Measurements from ENCODE around the gene TTC34.
A peak's percentile ranks its signal among the peaks of the same experiment; 100 is the strongest.
"Not testable (repeated sequence)": the region's sequence is repeated elsewhere in the genome, so short reads cannot be mapped to it uniquely, and the experiment has no call there.

Gene TTC34

DNA sequence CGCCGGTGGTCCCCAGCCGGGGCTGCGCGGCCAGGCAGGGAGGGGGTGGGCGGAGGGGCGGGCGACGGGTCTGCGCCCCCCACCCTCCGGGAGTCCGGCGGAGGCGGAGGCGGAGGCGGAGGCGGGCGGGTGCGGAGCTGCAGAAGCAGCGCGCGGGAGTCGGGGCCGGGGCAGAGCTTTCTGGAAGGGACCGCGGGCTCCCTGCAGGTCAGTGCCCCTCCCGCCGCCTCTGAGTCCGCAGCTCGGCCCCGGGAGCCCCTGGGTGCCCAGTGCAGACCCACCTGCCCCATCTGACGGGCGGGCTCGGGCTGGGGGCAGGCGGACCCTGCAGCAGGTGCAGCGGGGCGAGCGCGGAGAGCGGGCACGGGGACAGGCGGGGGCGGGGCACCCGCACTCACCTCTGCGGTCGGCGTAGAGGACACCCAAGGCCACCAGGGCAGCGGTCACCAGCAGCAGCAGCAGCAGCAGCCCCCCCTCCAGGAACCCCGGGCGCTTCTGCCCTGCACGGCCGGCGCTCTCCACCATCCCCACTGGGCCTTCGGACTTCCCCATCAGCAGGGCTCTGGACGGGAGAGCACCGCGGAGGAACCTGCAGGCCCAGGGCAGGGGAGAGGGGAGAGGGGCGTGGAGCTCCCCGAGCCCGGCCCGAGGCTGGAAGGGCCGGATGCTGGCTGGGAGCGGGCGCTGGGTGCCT lies 172.4 kb downstream of the TTC34 start:
- Histone ChIP-seq H3K4me3 (ENCODE audit: low read length) (peak overlapping the region; percentile 22; the same call in 1 of the 2 replicates), H3K9ac (ENCODE audit: low read depth, low read length) (no peak overlapping the region), H3K27ac (ENCODE audit: low read length) (no peak overlapping the region), H3K9me3 (ENCODE audit: insufficient read depth, low read depth, low read length) (no peaks in the 10 kb centered on the region), H3K36me3 (ENCODE audit: insufficient read depth, low read depth, low read length) (no peaks in the 10 kb centered on the region), H3K27me3 (ENCODE audit: insufficient read depth, low read length) (peaks cover 61% of the 10 kb centered on the region), H3K4me1 (ENCODE audit: insufficient read depth, low read length) (peaks cover 12% of the 10 kb centered on the region)

DNA sequence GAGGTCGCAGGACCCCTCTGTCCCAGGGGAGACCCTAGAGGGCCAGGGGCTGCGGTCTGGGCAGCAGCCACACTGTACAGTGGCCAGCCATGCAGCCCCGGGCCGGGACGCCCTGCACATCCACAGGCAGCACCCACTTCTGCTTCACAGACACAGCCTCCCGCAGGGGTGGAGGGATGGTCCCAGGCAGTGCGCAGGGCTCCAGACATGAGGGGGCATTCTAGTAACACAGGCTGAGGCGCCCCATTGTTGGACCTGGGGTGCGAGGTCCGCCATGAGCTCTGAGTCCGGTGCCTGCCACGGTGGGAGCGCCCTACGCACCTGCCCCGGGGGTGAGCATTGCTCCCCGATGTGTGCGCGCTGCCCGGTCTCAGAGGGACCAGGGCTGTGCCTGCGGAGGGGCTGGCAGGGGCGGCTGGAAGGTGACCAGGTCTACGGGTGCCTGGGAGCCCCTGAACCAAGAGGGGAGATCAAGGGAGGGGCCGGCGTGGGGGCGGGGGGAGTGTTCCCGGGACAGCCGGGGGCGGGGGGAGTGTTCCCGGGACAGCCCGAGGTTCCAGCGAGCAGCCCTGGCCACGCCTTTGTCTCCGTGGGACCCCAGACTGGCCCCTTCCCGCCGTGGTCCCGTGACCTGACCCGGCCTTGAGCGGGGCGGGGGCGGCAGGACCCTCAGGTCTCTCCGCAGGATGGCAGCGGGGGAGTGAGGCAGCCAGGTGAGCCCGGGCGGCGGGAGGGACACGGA lies 173.1 kb downstream of the TTC34 start:
- Histone ChIP-seq H3K4me3 (ENCODE audit: low read length) (peak overlapping the region; percentile 30; the same call in 1 of the 2 replicates), H3K27ac (ENCODE audit: low read length) (no peak overlapping the region), H3K27me3 (ENCODE audit: insufficient read depth, low read length) (peaks cover 61% of the 10 kb centered on the region), H3K4me1 (ENCODE audit: insufficient read depth, low read length) (peaks cover 10% of the 10 kb centered on the region), H3K9me3 (ENCODE audit: insufficient read depth, low read depth, low read length) (no peaks in the 10 kb centered on the region), H3K36me3 (ENCODE audit: insufficient read depth, low read depth, low read length) (no peaks in the 10 kb centered on the region), H3K9ac (ENCODE audit: low read depth, low read length) (no peak overlapping the region)

DNA sequence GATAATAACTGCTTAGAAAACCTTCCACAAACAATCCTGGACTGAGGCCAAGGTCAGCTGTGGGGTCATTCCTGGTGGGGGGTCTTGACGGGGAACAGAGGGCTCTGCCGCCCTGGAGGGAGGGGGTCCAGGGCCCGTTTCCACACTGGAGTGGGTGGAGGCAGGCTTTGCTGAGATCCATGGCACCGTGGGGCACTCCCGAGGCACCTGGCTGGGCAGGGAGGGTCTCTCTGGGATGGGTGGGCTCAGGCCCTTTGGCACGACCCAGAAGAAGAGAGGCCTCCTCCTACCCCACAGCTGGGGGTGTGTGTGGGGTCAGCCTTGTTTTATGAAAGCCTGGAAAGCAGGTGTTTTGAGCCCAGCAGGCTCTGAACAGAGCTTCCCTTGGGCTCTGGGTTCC lies 173.7 kb downstream of the TTC34 start:
- Histone ChIP-seq H3K27me3 (ENCODE audit: insufficient read depth, low read length) (peaks cover 61% of the 10 kb centered on the region), H3K9me3 (ENCODE audit: insufficient read depth, low read depth, low read length) (no peaks in the 10 kb centered on the region), H3K27ac (ENCODE audit: low read length) (no peak overlapping the region), H3K9ac (ENCODE audit: low read depth, low read length) (no peak overlapping the region), H3K36me3 (ENCODE audit: insufficient read depth, low read depth, low read length) (no peaks in the 10 kb centered on the region), H3K4me1 (ENCODE audit: insufficient read depth, low read length) (peaks cover 7% of the 10 kb centered on the region; the same call in 1 of the 2 replicates), H3K4me3 (ENCODE audit: low read length) (no peak overlapping the region)

DNA sequence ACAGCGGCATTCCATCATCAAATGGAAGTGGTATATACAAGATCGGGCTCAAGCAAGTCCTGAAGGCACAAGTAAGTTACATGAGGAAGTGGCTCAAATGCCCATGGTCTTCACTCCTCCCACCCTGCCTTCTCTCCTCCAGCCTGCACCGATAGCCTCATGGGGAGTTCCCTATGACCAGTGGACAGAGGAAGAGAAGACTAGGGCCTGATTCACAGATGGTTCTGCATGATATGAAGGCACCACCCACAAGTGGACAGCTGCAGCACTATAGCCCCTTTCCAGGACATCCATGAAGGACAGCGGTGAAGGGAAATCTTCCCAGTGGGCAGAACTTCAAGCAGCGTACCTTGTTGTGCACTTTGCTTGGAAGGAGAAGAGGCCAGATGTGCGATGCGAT lies 175.7 kb downstream of the TTC34 start:
- H3K4me3 ChIP-seq (ENCODE audit: low read length); H3K4me1 ChIP-seq (ENCODE audit: insufficient read depth, low read length); H3K27ac ChIP-seq (ENCODE audit: low read length); H3K9ac ChIP-seq (ENCODE audit: low read depth, low read length); H3K36me3 ChIP-seq (ENCODE audit: insufficient read depth, low read depth, low read length); H3K9me3 ChIP-seq (ENCODE audit: insufficient read depth, low read depth, low read length): not testable (repeated sequence)
- peaks cover 54% of the 10 kb centered on the region for H3K27me3 ChIP-seq (ENCODE audit: insufficient read depth, low read length)

DNA sequence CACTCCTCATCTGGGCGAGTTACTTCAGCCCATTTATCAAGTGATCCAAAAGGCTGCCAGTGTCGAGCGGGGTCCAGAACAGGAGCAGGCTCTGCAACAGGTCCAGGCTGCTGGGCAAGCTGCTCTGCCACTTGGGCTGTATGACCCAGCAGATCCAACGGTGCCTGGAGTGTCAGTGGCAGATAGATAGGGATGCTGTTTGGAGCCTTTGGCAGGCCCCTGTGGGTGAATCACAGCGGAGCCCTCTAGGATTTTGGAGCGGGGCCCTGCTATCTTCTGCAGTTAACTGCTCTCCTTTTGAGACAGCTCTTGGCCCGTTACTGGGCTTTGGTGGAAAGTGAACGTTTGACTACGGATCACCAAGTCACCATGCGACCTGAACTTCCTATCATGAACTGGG lies 176.2 kb downstream of the TTC34 start:
- Histone ChIP-seq H3K4me3 (ENCODE audit: low read length) (no peak overlapping the region), H3K4me1 (ENCODE audit: insufficient read depth, low read length) (no peaks in the 10 kb centered on the region), H3K27me3 (ENCODE audit: insufficient read depth, low read length) (peaks cover 49% of the 10 kb centered on the region), H3K9me3 (ENCODE audit: insufficient read depth, low read depth, low read length) (peaks cover 6% of the 10 kb centered on the region; the same call in 1 of the 2 replicates), H3K36me3 (ENCODE audit: insufficient read depth, low read depth, low read length) (no peaks in the 10 kb centered on the region), H3K9ac (ENCODE audit: low read depth, low read length) (no peak overlapping the region), H3K27ac (ENCODE audit: low read length) (no peak overlapping the region)

DNA sequence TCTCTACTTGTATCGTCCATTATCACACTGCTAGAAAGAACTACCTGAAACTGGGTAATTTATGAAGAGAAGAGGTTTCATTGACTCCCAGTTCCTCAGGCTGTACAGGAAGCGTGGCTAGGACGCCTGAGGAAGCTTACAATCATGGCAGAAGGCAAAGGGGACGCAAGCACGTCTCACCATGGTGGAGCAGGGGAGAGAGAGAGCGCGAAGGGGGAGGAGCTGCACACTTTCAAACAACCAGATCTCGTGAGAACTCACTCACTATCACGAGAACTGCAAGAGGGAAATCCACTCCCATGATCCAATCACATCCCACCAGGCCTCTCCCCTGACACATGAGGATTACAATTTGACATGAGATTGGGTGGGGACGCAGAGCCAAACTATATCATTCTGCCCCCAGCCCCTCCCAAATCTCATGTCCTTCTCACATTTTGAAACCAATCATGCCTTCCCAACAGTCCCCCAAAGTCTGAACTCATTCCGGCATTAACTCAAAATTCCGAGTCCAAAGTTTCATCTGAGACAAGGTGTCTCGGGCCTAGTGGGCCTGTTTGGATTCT lies 176.7 kb downstream of the TTC34 start:
- Histone ChIP-seq H3K9ac (ENCODE audit: low read depth, low read length) (no peak overlapping the region), H3K36me3 (ENCODE audit: insufficient read depth, low read depth, low read length) (no peaks in the 10 kb centered on the region), H3K27me3 (ENCODE audit: insufficient read depth, low read length) (peaks cover 44% of the 10 kb centered on the region), H3K4me1 (ENCODE audit: insufficient read depth, low read length) (no peaks in the 10 kb centered on the region), H3K9me3 (ENCODE audit: insufficient read depth, low read depth, low read length) (peaks cover 11% of the 10 kb centered on the region), H3K27ac (ENCODE audit: low read length) (no peak overlapping the region), H3K4me3 (ENCODE audit: low read length) (no peak overlapping the region)

DNA sequence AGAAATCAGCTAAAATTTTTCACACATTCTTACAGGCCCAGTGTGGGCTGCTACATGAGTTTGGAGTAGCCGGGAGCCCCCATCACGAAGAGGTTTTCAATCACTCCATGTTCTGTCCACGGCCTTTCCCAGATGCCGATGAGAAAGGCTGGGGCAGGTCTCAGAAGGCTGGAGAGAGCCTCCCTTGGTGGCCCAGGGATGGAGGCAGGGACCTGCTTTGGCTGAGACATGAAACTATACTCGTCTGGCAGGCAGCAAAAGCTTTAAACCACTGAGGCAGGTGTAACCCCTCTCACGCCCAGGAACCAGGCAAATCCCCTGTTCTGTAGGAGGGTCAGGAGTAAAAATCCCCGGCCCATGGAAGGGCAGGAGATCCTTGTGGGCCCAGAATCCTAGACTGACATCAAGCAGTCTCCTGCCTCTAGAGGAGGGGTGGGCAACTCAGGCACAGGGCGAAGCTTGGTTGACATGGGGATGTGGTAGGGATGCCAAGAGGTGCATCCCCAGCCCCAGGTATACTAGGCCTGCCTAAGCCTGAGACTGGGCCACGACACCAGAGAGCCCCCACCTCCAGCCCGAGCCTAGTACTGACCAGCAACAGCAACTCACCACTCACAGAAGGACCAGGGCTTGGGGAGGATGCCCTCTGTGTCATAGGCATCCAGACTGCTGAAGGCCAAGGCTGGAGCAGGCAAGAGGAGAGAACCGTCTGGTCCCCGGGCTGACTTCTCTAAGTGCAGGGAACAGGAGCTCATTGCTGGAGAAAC lies 177.7 kb downstream of the TTC34 start:
- Histone ChIP-seq H3K27me3 (ENCODE audit: insufficient read depth, low read length) (peaks cover 34% of the 10 kb centered on the region), H3K9ac (ENCODE audit: low read depth, low read length) (no peak overlapping the region), H3K4me3 (ENCODE audit: low read length) (no peak overlapping the region), H3K27ac (ENCODE audit: low read length) (no peak overlapping the region), H3K36me3 (ENCODE audit: insufficient read depth, low read depth, low read length) (no peaks in the 10 kb centered on the region), H3K4me1 (ENCODE audit: insufficient read depth, low read length) (no peaks in the 10 kb centered on the region), H3K9me3 (ENCODE audit: insufficient read depth, low read depth, low read length) (peaks cover 11% of the 10 kb centered on the region)

DNA sequence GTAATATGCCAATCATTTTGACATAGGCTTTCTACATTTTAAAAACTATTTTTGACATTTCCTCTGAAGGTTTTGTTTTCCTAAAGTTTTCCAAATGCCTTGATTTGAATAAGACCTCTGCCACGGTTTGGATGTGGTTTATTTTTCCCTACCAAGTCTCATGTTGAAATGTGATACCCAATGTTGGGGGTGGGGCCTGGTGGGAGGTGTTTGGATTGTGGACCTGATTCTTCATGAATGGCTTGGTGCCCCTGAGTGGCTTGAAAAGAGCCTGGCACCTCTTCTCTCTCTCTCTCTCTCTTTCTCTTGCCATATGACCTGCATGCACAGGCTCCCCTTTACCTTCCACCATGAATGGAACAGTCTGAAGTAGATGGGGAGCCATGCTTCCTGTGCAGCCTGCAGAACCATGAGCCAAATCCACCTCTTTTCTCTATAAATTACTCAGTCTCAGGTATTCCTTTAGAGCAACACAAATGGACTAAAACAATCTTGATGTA lies 183.5 kb downstream of the TTC34 start:
- H3K4me3 ChIP-seq (ENCODE audit: low read length) = no peak overlapping the region
- no peaks in the 10 kb centered on the region for H3K4me1 ChIP-seq (ENCODE audit: insufficient read depth, low read length)
- H3K36me3 ChIP-seq (ENCODE audit: insufficient read depth, low read depth, low read length) = no peaks in the 10 kb centered on the region
- no peak overlapping the region for H3K9ac ChIP-seq (ENCODE audit: low read depth, low read length)
- H3K27ac ChIP-seq (ENCODE audit: low read length) = no peak overlapping the region
- no peaks in the 10 kb centered on the region for H3K27me3 ChIP-seq (ENCODE audit: insufficient read depth, low read length)
- H3K9me3 ChIP-seq (ENCODE audit: insufficient read depth, low read depth, low read length) = peaks cover 11% of the 10 kb centered on the region

DNA sequence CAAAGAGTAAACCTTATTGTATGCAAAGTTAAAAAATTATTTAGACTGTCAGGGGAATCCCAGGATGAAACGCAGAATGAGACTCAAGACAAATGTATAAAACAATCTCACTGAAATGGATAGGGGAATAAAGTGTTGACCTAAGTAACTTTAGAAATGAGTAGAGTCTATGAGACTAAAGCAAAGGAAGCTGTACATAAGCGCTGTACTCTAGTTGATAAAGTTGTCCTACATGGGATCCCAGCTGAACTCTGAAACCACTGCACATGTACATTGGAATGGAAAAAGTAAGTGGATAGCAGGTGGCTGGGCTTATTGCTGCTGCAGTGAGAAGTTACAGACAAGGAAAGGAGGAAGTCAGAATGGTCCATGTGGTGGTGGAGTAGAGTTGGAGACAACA lies 187.3 kb downstream of the TTC34 start:
- no peak overlapping the region for H3K9ac ChIP-seq (ENCODE audit: low read depth, low read length)
- no peak overlapping the region for H3K4me3 ChIP-seq (ENCODE audit: low read length)
- no peaks in the 10 kb centered on the region; the same call in none of the 2 replicates for H3K9me3 ChIP-seq (ENCODE audit: insufficient read depth, low read depth, low read length)
- no peaks in the 10 kb centered on the region for H3K36me3 ChIP-seq (ENCODE audit: insufficient read depth, low read depth, low read length)
- peaks cover 6% of the 10 kb centered on the region; the same call in 1 of the 2 replicates for H3K27me3 ChIP-seq (ENCODE audit: insufficient read depth, low read length)
- H3K4me1 ChIP-seq (ENCODE audit: insufficient read depth, low read length) = no peaks in the 10 kb centered on the region; the same call in 1 of the 2 replicates
- H3K27ac ChIP-seq (ENCODE audit: low read length) = no peak overlapping the region

DNA sequence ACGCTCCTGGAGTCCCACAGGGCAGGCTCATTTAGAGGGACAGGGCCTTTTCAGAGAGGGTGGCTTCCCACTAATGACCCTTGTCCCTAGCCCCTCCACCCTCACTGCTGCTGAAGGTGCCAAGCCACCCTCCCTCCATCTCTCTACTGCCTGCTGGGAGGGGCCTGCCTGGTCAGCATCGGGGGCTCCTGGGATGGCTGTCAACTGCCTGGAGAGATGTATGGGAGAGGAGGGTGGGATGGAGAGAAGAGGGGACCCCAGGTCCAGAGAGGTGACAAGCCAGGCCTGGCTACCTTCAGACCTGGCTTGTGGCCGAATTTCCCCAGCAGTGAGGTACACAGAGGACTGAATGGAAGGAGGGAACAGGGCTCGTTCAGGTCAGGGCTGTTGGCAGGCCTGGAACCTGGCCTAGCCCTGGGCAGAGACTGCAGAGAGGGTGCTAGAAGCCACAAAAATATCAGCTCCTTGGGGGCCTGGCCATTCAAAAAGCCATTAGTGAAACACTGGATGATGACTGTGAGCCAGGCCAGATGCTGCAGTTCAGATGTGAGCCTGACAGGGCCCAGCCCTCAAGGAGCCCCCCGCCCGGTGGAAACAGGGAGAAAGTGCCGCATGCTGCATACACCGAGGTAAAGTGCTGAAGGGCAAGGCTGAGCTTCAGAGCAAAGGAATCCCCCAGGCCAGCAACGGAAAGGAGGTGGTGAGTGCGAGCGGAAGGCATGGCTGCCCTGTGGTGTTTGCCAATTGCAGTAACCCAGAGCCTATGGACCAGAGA lies 188.7 kb downstream of the TTC34 start:
- Histone ChIP-seq H3K9me3 (ENCODE audit: insufficient read depth, low read depth, low read length) (no peaks in the 10 kb centered on the region; the same call in none of the 2 replicates), H3K4me3 (ENCODE audit: low read length) (no peak overlapping the region), H3K27me3 (ENCODE audit: insufficient read depth, low read length) (peaks cover 6% of the 10 kb centered on the region; the same call in 1 of the 2 replicates), H3K27ac (ENCODE audit: low read length) (no peak overlapping the region), H3K36me3 (ENCODE audit: insufficient read depth, low read depth, low read length) (no peaks in the 10 kb centered on the region), H3K9ac (ENCODE audit: low read depth, low read length) (no peak overlapping the region), H3K4me1 (ENCODE audit: insufficient read depth, low read length) (no peaks in the 10 kb centered on the region; the same call in 1 of the 2 replicates)

All from iPS-20b (cell line).